GM21423 (cell line): ENCODE results near the gene SMARCAL1.
A peak's percentile ranks its signal among the peaks of the same experiment; 100 is the strongest.
"Not testable (repeated sequence)": the region's sequence is repeated elsewhere in the genome, so short reads cannot be mapped to it uniquely, and the experiment has no call there.

Experiments used
- ATAC-seq: cut with Tn5 transposase; IDR thresholded peaks from one replicate; pipeline ENCODE4 v1.9.1; 2021; ENCODE audit warnings: mild to moderate bottlenecking, moderate library complexity; ENCODE audit not compliant: unreplicated experiment

Gene SMARCAL1

DNA sequence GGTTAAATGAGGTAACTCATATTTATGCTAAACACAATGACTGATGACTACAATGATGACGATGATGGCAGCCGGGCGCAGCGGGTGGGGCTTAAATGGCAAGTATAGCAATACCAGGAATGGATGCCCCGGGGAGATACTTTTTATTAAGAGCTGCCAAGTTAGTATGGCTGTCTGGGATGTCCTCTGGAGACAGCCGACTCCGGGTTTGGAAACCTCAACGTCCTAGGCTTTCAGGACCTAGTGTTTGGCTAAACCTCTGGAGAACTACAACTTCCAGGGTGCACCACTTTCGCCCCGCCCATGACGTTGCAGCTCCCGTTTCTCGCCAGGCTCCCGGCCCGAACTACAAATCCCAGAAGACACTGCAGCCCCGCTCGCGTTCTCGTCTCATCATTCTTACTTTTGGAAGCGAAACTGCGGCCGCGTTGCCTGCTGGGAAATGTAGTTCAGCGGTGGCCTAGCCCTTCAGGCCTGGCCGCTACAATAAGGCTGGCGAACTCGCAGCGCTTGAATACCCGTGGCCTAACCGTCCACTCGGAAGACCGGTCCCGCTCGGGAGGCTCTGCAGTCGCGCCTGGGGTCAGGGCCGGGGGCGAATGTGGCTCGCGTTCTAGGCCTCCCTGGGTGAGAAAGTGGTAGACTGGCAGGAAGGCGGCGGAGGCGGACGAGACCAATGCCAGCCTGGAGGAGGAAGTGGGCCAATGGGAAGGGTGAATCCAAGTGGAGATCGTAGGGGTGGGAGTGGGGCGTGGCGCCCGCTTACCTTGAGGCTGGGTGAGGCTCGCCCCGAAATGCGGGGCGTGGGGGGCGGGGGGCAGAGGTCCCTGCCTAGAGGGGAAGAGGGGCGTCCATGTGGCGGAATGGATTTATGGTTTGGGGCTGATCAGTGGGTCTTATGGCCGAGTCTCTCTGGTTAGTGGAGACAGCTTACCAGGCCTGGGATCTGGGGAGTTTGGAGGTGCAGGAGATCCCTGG, at the start of gene SMARCAL1:
TSS of gene SMARCAL1 (plus strand) at position 463 of the 978 bp plus-strand sequence. CDS start 2,221 bp downstream, outside the sequence.
- peak; percentile 92 for ATAC-seq

DNA sequence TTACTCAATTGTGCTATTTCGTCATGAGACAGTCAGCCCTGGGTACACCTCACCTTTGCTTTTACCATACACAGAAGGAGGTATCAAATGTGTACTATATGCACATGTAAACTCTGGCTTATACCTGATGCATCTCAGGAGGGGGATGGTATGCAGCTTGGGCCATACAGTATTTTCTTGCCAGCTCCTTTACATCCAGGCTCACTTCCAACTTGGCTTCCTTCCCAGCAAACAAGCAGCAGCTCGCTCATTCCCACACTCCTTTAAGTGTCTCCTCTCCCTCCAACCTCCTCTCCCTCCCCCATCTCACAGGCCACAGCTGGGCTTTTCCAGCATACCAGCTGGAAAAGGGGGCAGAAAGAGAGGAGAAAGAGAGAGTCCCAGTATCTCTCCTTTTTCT, 49.6 kb upstream of the SMARCAL1 start:
- ATAC-seq, result no peak

DNA sequence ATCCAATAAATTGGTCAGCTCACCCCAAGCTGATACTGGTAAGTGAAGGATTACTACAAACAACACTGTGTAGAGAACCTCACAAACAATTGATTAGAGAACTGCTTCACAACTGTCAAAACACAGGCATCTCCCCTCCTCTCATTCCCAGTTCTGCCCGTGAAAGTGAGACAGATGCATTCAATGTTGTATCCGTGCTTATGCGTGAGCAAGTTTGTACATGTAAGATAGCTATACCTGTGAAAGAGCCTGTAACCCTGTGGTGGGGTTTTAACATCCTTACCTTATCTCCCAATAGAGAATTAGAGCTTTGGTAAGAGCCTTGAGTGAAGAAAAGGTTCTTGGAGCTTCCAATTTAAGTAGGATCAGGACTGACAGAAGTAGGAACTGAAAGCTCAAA, 49.1 kb upstream of the SMARCAL1 start:
- no peak for ATAC-seq

- ATAC-seq, result no peak
Measured at GRCh38 chr2:216365518-216365917, 46.8 kb upstream of the SMARCAL1 start.

DNA sequence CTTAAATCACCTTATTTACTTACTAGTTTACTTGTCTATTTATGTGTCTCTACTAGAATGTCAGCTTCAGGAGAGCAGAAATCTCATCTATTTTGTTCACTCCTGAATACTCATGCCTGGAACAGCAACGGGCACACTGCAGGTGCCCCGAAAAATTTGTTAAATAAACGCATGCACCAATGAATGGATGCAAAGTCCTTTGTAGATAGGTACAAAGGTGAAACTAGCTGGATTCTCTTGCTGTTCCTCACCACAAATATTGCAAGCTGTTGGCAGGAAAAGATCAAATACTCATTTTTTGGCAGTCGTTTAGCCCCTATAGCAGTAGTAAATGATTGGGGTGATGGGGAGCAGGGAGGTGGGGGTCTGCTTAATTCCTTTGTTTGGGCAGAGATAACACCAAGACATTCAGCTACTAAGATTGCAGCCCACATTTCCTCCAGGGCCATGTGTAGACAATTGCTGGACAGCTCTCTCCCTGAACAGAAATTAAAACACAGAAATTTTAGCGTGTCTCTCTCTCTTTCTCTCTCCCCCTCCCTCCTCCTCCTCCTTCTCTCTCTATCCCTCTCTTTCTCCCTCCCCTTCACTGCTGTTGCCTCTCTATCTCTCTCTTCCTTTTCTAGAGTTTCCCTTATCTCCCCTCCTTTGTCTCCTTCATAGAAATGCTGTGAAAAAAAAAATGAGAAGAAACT, 45.4 kb upstream of the SMARCAL1 start:
- ATAC-seq, result no peak

- ATAC-seq, result no peak
Measured at GRCh38 chr2:216369821-216370220, 42.5 kb upstream of the SMARCAL1 start.

- no peak for ATAC-seq
Measured at GRCh38 chr2:216370961-216371712, 41.1 kb upstream of the SMARCAL1 start.

GRCh38 chr2:216371721-216372702, 40.3 kb upstream of the SMARCAL1 start, which contains the start of gene MARCHF4:
Gene MARCHF4, minus strand, starts transcription at chr2:216372483. Its CDS starts 2,223 bp downstream, at chr2:216370260.
- ATAC-seq, result no peak

- no peak for ATAC-seq
Measured at GRCh38 chr2:216372761-216373291, 39.5 kb upstream of the SMARCAL1 start.

- no peak for ATAC-seq
Measured at GRCh38 chr2:216373896-216374295, 38.4 kb upstream of the SMARCAL1 start.

- no peak for ATAC-seq
Measured at GRCh38 chr2:216375286-216375685, 37.0 kb upstream of the SMARCAL1 start.

DNA sequence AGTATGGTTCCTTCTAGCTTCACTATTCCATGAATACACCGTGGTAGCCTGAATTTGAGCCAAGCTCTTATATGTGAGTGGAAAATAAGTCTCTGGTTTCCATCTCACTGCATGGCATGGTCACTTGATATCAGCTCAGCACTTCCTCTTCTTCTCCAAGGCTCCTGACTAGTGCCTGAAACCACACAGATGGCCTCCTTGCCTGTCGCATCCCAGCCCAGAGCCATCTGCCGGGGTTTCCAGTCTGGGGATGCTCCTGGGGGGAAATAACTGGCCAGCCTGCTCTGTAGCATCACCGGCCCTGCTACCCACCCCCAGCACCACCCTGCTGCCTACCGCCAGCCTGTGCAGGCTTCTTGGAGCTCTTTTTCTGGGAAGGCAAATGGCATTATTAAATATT, 32.3 kb upstream of the SMARCAL1 start:
- ATAC-seq, result no peak

GRCh38 chr2:216384409-216384808, 27.9 kb upstream of the SMARCAL1 start:
- not testable (repeated sequence) for ATAC-seq

DNA sequence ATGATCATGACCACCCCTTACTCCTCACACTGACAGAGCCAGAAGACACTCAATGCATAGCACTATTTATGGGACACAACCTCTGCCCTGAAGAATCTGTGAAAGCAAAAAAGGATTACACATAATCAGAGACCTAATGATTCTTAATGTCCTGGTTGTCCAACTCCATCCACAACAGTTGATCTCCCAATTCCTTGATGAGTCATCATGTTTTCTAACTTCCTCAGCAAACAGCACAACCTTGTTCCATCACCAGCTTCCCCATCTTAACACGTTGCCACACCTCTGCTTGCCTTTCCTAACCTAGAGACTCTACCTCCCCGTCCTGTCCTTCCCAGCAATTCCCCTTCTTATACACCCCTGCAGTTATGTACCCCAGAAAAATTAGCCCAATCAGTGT, 26.8 kb upstream of the SMARCAL1 start:
- no peak for ATAC-seq

DNA sequence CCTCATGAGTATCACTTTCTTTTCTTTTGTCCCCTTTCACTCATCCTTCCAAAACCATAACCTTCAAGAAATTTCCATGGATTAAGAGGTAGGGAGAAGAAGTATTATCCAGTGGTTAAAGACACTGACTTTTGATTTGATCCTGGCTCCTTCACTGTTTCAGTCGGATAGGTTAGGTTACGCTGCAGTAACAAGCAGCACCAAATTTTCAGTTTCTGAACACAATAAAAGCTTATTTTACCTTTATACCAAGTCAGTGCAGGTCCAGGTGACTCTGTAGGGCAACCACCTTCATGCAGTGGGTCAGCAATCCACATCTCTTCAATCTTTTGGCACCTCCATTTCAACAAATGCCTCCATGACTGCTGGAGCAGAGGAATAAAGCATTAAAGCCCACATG, 25.0 kb upstream of the SMARCAL1 start:
- ATAC-seq, result no peak

DNA sequence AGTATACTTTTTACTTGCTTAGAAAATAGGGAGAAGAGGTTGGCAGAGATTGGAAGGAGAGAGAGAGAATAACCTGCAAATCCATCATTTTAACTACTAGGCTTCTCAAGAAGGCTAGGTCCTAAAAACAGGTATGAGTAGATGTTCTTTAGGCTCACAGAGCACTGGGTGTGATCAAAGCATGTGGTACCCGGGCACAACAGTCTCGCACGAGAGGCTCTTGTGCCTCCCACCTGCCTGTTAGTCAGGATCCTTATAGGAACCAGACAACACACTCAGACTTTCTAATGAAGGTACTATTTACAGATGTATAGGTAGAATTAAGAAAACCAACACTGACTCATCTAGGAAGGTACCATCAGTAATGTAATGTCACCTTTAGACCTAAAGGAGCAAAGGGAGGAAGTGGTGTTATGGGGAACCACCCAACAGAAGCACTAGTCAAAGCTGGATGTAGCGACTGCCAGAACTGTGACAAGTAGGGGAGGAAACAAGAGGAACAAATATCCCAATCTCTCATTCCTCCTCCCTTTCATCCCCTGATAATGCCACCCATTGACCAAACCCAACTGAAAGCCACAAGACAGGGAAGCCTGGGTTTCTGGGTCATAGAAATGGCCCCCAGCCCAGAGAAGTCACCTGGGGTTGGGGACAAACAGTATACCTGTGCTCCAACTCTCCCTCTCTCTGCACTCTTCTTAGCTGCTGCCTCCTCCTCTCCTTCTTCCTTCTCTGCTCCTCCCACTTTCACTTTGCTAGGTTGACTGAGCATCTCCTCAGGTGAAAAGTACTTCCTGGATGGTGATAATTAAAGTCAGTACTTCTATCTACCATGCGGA, 24.0 kb upstream of the SMARCAL1 start:
- ATAC-seq, result peak; percentile 78

DNA sequence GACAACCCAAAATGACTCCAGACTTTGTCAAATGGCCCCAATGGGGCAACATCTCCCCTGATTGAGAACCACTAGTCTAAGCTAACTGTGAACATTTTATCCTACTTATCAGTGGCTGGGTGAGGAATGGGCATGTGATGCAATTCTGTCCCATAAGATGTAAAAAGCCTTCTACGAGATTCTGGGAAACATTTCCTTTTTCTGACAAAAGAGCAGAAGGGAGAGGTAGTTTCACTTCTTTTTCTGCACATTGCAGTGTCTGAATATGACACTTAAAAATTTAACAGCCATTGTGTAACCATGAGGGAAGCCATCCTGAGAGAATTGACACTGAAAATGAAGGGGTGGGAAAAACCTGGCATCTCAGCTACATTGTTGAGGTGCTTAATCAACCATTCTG, 22.7 kb upstream of the SMARCAL1 start:
- ATAC-seq, result no peak

DNA sequence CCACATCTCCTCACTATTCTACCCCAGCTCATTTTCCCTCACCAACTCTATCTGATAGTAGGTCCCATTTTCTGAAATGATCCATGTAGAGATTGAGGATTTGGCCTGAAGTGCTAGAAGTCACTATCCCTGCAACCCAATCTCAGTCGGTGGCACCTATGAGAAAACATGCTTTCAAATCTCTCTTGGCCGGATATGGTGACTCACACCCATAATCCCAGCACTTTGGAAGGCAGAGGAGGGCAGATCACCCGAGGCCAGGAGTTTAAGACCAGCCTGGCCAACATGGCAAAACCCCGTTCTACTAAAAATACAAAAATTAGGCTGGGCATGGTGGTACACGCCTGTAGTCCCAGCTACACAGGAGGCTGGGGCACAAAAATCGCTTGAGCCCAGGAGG, 20.9 kb upstream of the SMARCAL1 start:
- ATAC-seq, result no peak
